ENCODE results near the gene CSNK2A2.

Gene CSNK2A2

DNA sequence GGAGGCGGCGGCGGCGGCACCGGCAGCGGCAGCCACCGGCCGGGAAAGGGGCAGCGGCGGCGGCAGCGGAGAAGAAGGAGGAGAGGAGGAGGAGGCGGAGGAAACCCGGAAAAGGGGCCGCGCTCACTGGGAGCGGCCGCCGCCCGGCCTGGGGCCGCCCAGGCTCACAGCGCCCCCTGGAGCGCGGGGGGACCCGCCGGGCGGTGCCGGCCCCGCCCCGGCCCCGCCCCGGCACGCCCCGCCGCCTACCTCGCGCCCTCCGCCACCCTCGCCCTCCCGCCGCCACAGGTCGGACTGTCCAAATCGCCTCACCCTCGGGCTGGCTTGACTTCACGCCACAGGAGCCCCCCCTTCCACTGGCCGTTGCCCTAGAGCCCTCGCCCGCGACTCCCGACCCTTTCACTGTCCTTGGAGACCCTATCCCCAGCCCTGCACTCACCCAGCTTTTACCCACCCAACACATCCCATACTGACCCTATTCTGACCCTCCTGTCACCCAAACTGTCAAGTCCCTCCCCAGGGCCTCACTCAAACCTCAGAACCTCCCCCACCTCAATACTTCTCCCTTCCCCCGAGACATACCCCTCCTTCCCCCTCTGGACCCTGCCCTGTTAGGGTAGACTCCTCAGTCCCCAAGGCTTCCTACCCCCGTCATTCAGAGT, at the start of gene CSNK2A2:
TSS of gene CSNK2A2 (minus strand) at position 85 of the 662 bp plus-strand sequence. CDS start 370 bp downstream, outside the sequence.
- H3K36me3 ChIP-seq (ENCODE audit: insufficient read depth, low read length): peaks cover 24% of the 10 kb centered on the region
- peak within 1 kb of the TSS; percentile 60 to 79 for H3K4me3 ChIP-seq (ENCODE audit: low read depth in 1 of 2, low read length in 2 of 2)
- H3K9me3 ChIP-seq (ENCODE audit: low read length): no peaks in the 10 kb centered on the region
- H3K4me1 ChIP-seq (ENCODE audit: insufficient read depth, low read length): peaks cover 13% of the 10 kb centered on the region
- H3K9ac ChIP-seq (ENCODE audit: low read length): peak within 1 kb of the TSS; percentile 81
- H3K27me3 ChIP-seq (ENCODE audit: control insufficient read depth in 1 of 2, insufficient read depth in 2 of 2, low read length in 2 of 2): no peaks in the 10 kb centered on the region
- H3K27ac ChIP-seq (ENCODE audit: low read depth, low read length): no peak within 1 kb of the TSS

GRCh38 chr16:58243528-58244004, 45.7 kb upstream of the CSNK2A2 start:
- Histone ChIP-seq H3K4me3 (ENCODE audit: low read depth in 1 of 2, low read length in 2 of 2) (no peak overlapping the region), H3K36me3 (ENCODE audit: insufficient read depth, low read length) (no peaks in the 10 kb centered on the region), H3K9me3 (ENCODE audit: low read length) (no peaks in the 10 kb centered on the region), H3K27ac (ENCODE audit: low read depth, low read length) (no peak overlapping the region), H3K4me1 (ENCODE audit: insufficient read depth, low read length) (no peaks in the 10 kb centered on the region), H3K9ac (ENCODE audit: low read length) (no peak overlapping the region), H3K27me3 (ENCODE audit: control insufficient read depth in 1 of 2, insufficient read depth in 2 of 2, low read length in 2 of 2) (peaks cover 0 to 6% of the 10 kb centered on the region in 2 donors)

- Histone ChIP-seq H3K4me3 (ENCODE audit: low read depth in 1 of 2, low read length in 2 of 2) (peak overlapping the region in 1 of 2 donors; percentile 52), H3K9ac (ENCODE audit: low read length) (no peak overlapping the region), H3K9me3 (ENCODE audit: low read length) (no peaks in the 10 kb centered on the region), H3K27ac (ENCODE audit: low read depth, low read length) (no peak overlapping the region), H3K36me3 (ENCODE audit: insufficient read depth, low read length) (no peaks in the 10 kb centered on the region), H3K4me1 (ENCODE audit: insufficient read depth, low read length) (no peaks in the 10 kb centered on the region), H3K27me3 (ENCODE audit: control insufficient read depth in 1 of 2, insufficient read depth in 2 of 2, low read length in 2 of 2) (peaks cover 0 to 6% of the 10 kb centered on the region in 2 donors)
Observed at GRCh38 chr16:58236831-58237230, 38.9 kb upstream of the CSNK2A2 start.

GRCh38 chr16:58236231-58236690, 38.4 kb upstream of the CSNK2A2 start:
- Histone ChIP-seq H3K27ac (ENCODE audit: low read depth, low read length) (no peak overlapping the region), H3K9ac (ENCODE audit: low read length) (no peak overlapping the region), H3K4me3 (ENCODE audit: low read depth in 1 of 2, low read length in 2 of 2) (peak overlapping the region; percentile 25 to 52), H3K9me3 (ENCODE audit: low read length) (no peaks in the 10 kb centered on the region), H3K27me3 (ENCODE audit: control insufficient read depth in 1 of 2, insufficient read depth in 2 of 2, low read length in 2 of 2) (peaks cover 0 to 6% of the 10 kb centered on the region in 2 donors), H3K36me3 (ENCODE audit: insufficient read depth, low read length) (no peaks in the 10 kb centered on the region), H3K4me1 (ENCODE audit: insufficient read depth, low read length) (no peaks in the 10 kb centered on the region)

GRCh38 chr16:58235663-58236062, 37.8 kb upstream of the CSNK2A2 start:
- H3K4me1 ChIP-seq (ENCODE audit: insufficient read depth, low read length): no peaks in the 10 kb centered on the region
- H3K36me3 ChIP-seq (ENCODE audit: insufficient read depth, low read length): no peaks in the 10 kb centered on the region
- H3K9ac ChIP-seq (ENCODE audit: low read length): no peak overlapping the region
- H3K27me3 ChIP-seq (ENCODE audit: control insufficient read depth in 1 of 2, insufficient read depth in 2 of 2, low read length in 2 of 2): peaks cover 0 to 6% of the 10 kb centered on the region in 2 donors
- H3K9me3 ChIP-seq (ENCODE audit: low read length): no peaks in the 10 kb centered on the region
- H3K4me3 ChIP-seq (ENCODE audit: low read depth in 1 of 2, low read length in 2 of 2): no peak overlapping the region
- no peak overlapping the region for H3K27ac ChIP-seq (ENCODE audit: low read depth, low read length)

GRCh38 chr16:58234831-58235595, 37.1 kb upstream of the CSNK2A2 start:
- no peaks in the 10 kb centered on the region for H3K36me3 ChIP-seq (ENCODE audit: insufficient read depth, low read length)
- peaks cover 0 to 6% of the 10 kb centered on the region in 2 donors for H3K27me3 ChIP-seq (ENCODE audit: control insufficient read depth in 1 of 2, insufficient read depth in 2 of 2, low read length in 2 of 2)
- no peak overlapping the region for H3K4me3 ChIP-seq (ENCODE audit: low read depth in 1 of 2, low read length in 2 of 2)

DNA sequence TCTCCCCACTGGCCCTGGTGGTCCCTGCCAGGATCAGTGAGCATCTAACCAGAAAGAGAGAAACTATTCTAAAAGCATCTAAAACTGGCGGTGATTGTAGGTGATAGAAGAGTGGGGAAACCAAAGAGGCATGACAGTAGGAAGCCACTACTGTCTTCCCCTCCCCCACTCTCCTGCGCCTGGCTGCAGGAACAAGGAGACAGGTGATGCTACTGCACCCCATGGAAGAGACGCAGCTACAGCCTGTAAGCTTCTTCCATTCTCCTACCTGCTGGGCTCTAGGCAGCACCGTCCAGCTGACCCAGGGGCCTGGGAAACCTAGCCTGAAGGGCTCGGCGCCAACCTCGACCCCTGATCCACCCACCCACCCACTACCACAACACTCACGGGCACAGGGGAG, 32.4 kb upstream of the CSNK2A2 start:
- Histone ChIP-seq H3K9ac (ENCODE audit: low read length) (no peak overlapping the region), H3K4me3 (ENCODE audit: low read depth in 1 of 2, low read length in 2 of 2) (no peak overlapping the region), H3K27me3 (ENCODE audit: control insufficient read depth in 1 of 2, insufficient read depth in 2 of 2, low read length in 2 of 2) (no peaks in the 10 kb centered on the region), H3K9me3 (ENCODE audit: low read length) (no peaks in the 10 kb centered on the region), H3K27ac (ENCODE audit: low read depth, low read length) (no peak overlapping the region), H3K36me3 (ENCODE audit: insufficient read depth, low read length) (no peaks in the 10 kb centered on the region), H3K4me1 (ENCODE audit: insufficient read depth, low read length) (no peaks in the 10 kb centered on the region)

More at GRCh38 chr16:58234831-58235595, 37.1 kb upstream of the CSNK2A2 start:
- Histone ChIP-seq H3K27ac (ENCODE audit: low read depth, low read length) (no peak overlapping the region), H3K4me1 (ENCODE audit: insufficient read depth, low read length) (no peaks in the 10 kb centered on the region), H3K9ac (ENCODE audit: low read length) (no peak overlapping the region), H3K9me3 (ENCODE audit: low read length) (no peaks in the 10 kb centered on the region)

GRCh38 chr16:58226790-58227189, 28.9 kb upstream of the CSNK2A2 start:
- Histone ChIP-seq H3K9ac (ENCODE audit: low read length) (no peak overlapping the region), H3K9me3 (ENCODE audit: low read length) (no peaks in the 10 kb centered on the region), H3K4me3 (ENCODE audit: low read depth in 1 of 2, low read length in 2 of 2) (no peak overlapping the region), H3K36me3 (ENCODE audit: insufficient read depth, low read length) (no peaks in the 10 kb centered on the region), H3K27ac (ENCODE audit: low read depth, low read length) (no peak overlapping the region), H3K4me1 (ENCODE audit: insufficient read depth, low read length) (no peaks in the 10 kb centered on the region), H3K27me3 (ENCODE audit: control insufficient read depth in 1 of 2, insufficient read depth in 2 of 2, low read length in 2 of 2) (no peaks in the 10 kb centered on the region)

DNA sequence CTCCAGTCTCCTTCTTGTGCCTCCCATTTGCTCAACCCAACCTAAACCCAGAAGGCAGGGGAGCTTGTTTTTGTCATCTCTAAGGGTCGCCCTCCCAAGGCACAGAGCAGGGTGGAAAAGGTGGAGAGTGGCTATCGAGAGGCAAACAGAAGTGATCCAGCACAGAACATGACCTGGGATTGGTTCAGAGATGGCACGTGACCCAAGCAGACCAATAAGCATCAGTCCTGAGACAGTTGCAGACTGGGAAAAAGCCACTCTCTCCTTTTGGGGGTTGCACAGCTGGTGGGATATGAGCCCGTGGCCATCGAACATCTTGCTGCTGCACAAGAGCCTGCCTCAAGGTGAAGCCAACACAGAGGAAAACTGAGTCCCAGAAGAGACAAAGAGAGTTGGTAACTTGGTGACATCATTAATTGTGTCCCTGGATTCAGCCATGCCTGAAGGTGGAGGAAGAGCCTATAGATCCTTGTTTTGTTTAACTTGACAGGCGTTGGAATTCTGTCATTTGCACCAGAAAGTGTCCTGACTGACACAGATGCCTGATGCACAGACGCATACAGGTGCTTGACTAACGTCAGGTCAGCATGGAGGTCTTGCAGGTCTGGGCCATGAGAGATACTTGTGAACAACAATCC, 28.2 kb upstream of the CSNK2A2 start:
- Histone ChIP-seq H3K9ac (ENCODE audit: low read length) (no peak overlapping the region), H3K27me3 (ENCODE audit: control insufficient read depth in 1 of 2, insufficient read depth in 2 of 2, low read length in 2 of 2) (no peaks in the 10 kb centered on the region), H3K9me3 (ENCODE audit: low read length) (no peaks in the 10 kb centered on the region), H3K4me1 (ENCODE audit: insufficient read depth, low read length) (no peaks in the 10 kb centered on the region), H3K27ac (ENCODE audit: low read depth, low read length) (no peak overlapping the region), H3K36me3 (ENCODE audit: insufficient read depth, low read length) (no peaks in the 10 kb centered on the region), H3K4me3 (ENCODE audit: low read depth in 1 of 2, low read length in 2 of 2) (no peak overlapping the region)

- Histone ChIP-seq H3K9ac (ENCODE audit: low read length) (no peak overlapping the region), H3K4me1 (ENCODE audit: insufficient read depth, low read length) (no peaks in the 10 kb centered on the region), H3K27me3 (ENCODE audit: control insufficient read depth in 1 of 2, insufficient read depth in 2 of 2, low read length in 2 of 2) (no peaks in the 10 kb centered on the region), H3K36me3 (ENCODE audit: insufficient read depth, low read length) (no peaks in the 10 kb centered on the region), H3K4me3 (ENCODE audit: low read depth in 1 of 2, low read length in 2 of 2) (no peak overlapping the region), H3K27ac (ENCODE audit: low read depth, low read length) (no peak overlapping the region), H3K9me3 (ENCODE audit: low read length) (no peaks in the 10 kb centered on the region)
Observed at GRCh38 chr16:58222532-58223316, 24.8 kb upstream of the CSNK2A2 start.

GRCh38 chr16:58219432-58219831, 21.5 kb upstream of the CSNK2A2 start:
- Histone ChIP-seq H3K9me3 (ENCODE audit: low read length) (no peaks in the 10 kb centered on the region), H3K4me1 (ENCODE audit: insufficient read depth, low read length) (no peaks in the 10 kb centered on the region), H3K9ac (ENCODE audit: low read length) (no peak overlapping the region), H3K27me3 (ENCODE audit: control insufficient read depth in 1 of 2, insufficient read depth in 2 of 2, low read length in 2 of 2) (no peaks in the 10 kb centered on the region), H3K36me3 (ENCODE audit: insufficient read depth, low read length) (no peaks in the 10 kb centered on the region), H3K27ac (ENCODE audit: low read depth, low read length) (no peak overlapping the region), H3K4me3 (ENCODE audit: low read depth in 1 of 2, low read length in 2 of 2) (no peak overlapping the region)
